H1 (cell line): ENCODE results near the gene MIDN. TPM values are rescaled to one million over a fixed set of nuclear protein-coding genes. Genes with fewer than 3 reads are reported as not detected.

ENCODE experiments used
- CTCF ChIA-PET: fragments of 300-600 bp; sonication (Branson Sonifier 250); formaldehyde crosslinking; loops from one replicate; lab custom pipeline; 2021; ENCODE audit not compliant: partially characterized antibody; lab: Charles Lee
- POLR2A ChIA-PET: fragments of 300-600 bp; sonication (Branson Sonifier 250); formaldehyde crosslinking; loops from one replicate; lab custom pipeline; 2021; ENCODE audit warnings: inconsistent platforms; ENCODE audit not compliant: partially characterized antibody; lab: Charles Lee
- DNase-seq, 2 experiments: peaks; one replicate each; pipeline versions ENCODE4 v3.0.0 to v3.0.0-alpha.2; 2010 to 2022; ENCODE audit warnings: low spot score in 2 of 2, low read depth in 1 of 2, mixed read lengths in 1 of 2
- FAIRE-seq: peaks from 2 replicates; lab custom pipeline; 2011; peaks lifted over from hg19 to GRCh38; lab: Jason Lieb, UNC
- H2AFZ ChIP-seq: 2 replicates; pipeline ENCODE4 v1.8.1; 2012; ENCODE audit warnings: low read length, inconsistent platforms
- H2AK5ac ChIP-seq: 2 replicates; pipeline ENCODE4 v1.6.1; 2013; ENCODE audit warnings: low read depth, low read length
- H2BK120ac ChIP-seq: replicated peaks from 2 replicates; pipeline ENCODE3; 2013; ENCODE audit warnings: low read depth, low read length, inconsistent platforms
- H2BK12ac ChIP-seq: 2 replicates; pipeline ENCODE4 v1.6.1; 2013; ENCODE audit warnings: low read depth, low read length
- H2BK15ac ChIP-seq: 2 replicates; pipeline ENCODE4 v1.6.1; 2013; ENCODE audit warnings: low read length
- H2BK20ac ChIP-seq: 2 replicates; pipeline ENCODE4 v1.6.1; 2013; ENCODE audit warnings: low read length
- H2BK5ac ChIP-seq: 2 replicates; pipeline ENCODE4 v1.6.1; 2013; ENCODE audit warnings: low read depth, low read length
- H3K14ac ChIP-seq: 2 replicates; pipeline ENCODE4 v1.6.1; 2013; ENCODE audit warnings: inconsistent platforms; ENCODE audit not compliant: insufficient read length
- H3K18ac ChIP-seq: 2 replicates; pipeline ENCODE4 v1.6.1; 2013; ENCODE audit warnings: low read length; ENCODE audit errors: extremely low read depth
- H3K23ac ChIP-seq: 2 replicates; pipeline ENCODE4 v1.6.1; 2013; ENCODE audit warnings: inconsistent platforms; ENCODE audit not compliant: insufficient read length
- H3K23me2 ChIP-seq: 2 replicates; pipeline ENCODE4 v1.6.1; 2013; ENCODE audit warnings: low read depth, low read length
- H3K27ac ChIP-seq: 2 replicates; pipeline ENCODE4 v1.6.1; 2011; ENCODE audit warnings: low read depth, low read length, inconsistent platforms
- H3K27me3 ChIP-seq, 4 experiments: replicated peaks in 1 of 4; 1 replicate in 1 of 4; 2 replicates in 3 of 4; pipeline versions ENCODE4 v1.6.1 to v1.8.1; 2011 to 2013; ENCODE audit warnings: low read length in 3 of 4, mild to moderate bottlenecking in 3 of 4, inconsistent platforms in 2 of 4, mixed read lengths in 2 of 4, moderate library complexity in 1 of 4; ENCODE audit not compliant: control insufficient read depth in 3 of 4, insufficient read depth in 3 of 4; ENCODE audit errors: extremely low read depth in 1 of 4
- H3K36me3 ChIP-seq, 4 experiments: 2 replicates each; pipeline versions ENCODE4 v1.6.1 to v1.8.1; 2011 to 2013; ENCODE audit warnings: mild to moderate bottlenecking in 4 of 4, low read length in 3 of 4, moderate library complexity in 2 of 4, control low read depth in 1 of 4, inconsistent platforms in 1 of 4; ENCODE audit not compliant: insufficient read depth in 4 of 4, control insufficient read depth in 2 of 4
- H3K4ac ChIP-seq: replicated peaks from 2 replicates; pipeline ENCODE3; 2013; ENCODE audit warnings: low read length, low read depth, mixed read lengths, inconsistent platforms; ENCODE audit not compliant: insufficient read length
- H3K4me1 ChIP-seq, 4 experiments: replicated peaks in 1 of 4; 1 replicate in 1 of 4; 2 replicates in 3 of 4; pipeline versions ENCODE4 v1.6.1 to v1.8.1; 2011 to 2013; ENCODE audit warnings: low read length in 3 of 4, inconsistent platforms in 2 of 4, mixed read lengths in 1 of 4; ENCODE audit not compliant: insufficient read depth in 4 of 4, control insufficient read depth in 3 of 4
- H3K4me2 ChIP-seq, 2 experiments: 2 replicates each; pipeline versions ENCODE4 v1.6.1 to v1.8.1; 2011 to 2013; ENCODE audit warnings: low read depth in 2 of 2, low read length in 2 of 2, control low read depth in 1 of 2, inconsistent platforms in 1 of 2, mild to moderate bottlenecking in 1 of 2; ENCODE audit not compliant: insufficient read depth in 1 of 2
- H3K4me3 ChIP-seq, 4 experiments: fragments of 200-600, 300-600 bp in 1 of 4; sonication (generic), shearing (Covaris generic), sonication (Bioruptor Twin) in 1 of 4; 2 replicates each; pipeline versions ENCODE4 v1.5.1 to v1.8.1; 2011 to 2016; ENCODE audit warnings: low read length in 4 of 4, low read depth in 3 of 4, control low read depth in 2 of 4, inconsistent platforms in 2 of 4, mild to moderate bottlenecking in 2 of 4, mixed read lengths in 1 of 4, moderate library complexity in 1 of 4; ENCODE audit not compliant: insufficient read depth in 2 of 4; ENCODE audit errors: extremely low read depth in 1 of 4
- H3K56ac ChIP-seq: replicated peaks from 2 replicates; pipeline ENCODE3; 2013; ENCODE audit warnings: low read depth, mild to moderate bottlenecking, mixed read lengths, low read length, inconsistent platforms; ENCODE audit not compliant: insufficient read length
- H3K79me1 ChIP-seq: 2 replicates; pipeline ENCODE4 v1.6.1; 2013; ENCODE audit warnings: low read depth, low read length, control low read depth
- H3K79me2 ChIP-seq, 2 experiments: 2 replicates each; pipeline versions ENCODE4 v1.6.1 to v1.8.1; 2012 to 2013; ENCODE audit warnings: low read length in 2 of 2, mild to moderate bottlenecking in 2 of 2, inconsistent platforms in 1 of 2; ENCODE audit not compliant: insufficient read depth in 2 of 2, control insufficient read depth in 1 of 2
- H3K9ac ChIP-seq, 4 experiments: replicated peaks in 1 of 4; 1 replicate in 1 of 4; 2 replicates in 3 of 4; pipeline versions ENCODE4 v1.6.1 to v1.8.1; 2011 to 2013; ENCODE audit warnings: low read depth in 3 of 4, low read length in 3 of 4, control low read depth in 2 of 4, mild to moderate bottlenecking in 2 of 4, moderate library complexity in 2 of 4, inconsistent platforms in 1 of 4; ENCODE audit errors: extremely low read depth in 1 of 4
- H3K9me3 ChIP-seq, 2 experiments: 2 replicates each; pipeline versions ENCODE4 v1.6.1 to v1.8.1; 2012 to 2013; ENCODE audit warnings: mild to moderate bottlenecking in 2 of 2, moderate library complexity in 2 of 2, control low read depth in 1 of 2, inconsistent platforms in 1 of 2, low read depth in 1 of 2, low read length in 1 of 2, mixed read lengths in 1 of 2; ENCODE audit not compliant: insufficient read depth in 2 of 2
- H4K20me1 ChIP-seq, 2 experiments: replicated peaks in 1 of 2; 2 replicates each; pipeline versions ENCODE3 to v1.8.1; 2011 to 2013; ENCODE audit warnings: inconsistent platforms in 2 of 2, low read length in 2 of 2, mild to moderate bottlenecking in 1 of 2; ENCODE audit not compliant: insufficient read depth in 2 of 2, control insufficient read depth in 1 of 2
- H4K5ac ChIP-seq: 2 replicates; pipeline ENCODE4 v1.6.1; 2013; ENCODE audit warnings: low read length, low read depth, mixed read lengths, inconsistent platforms; ENCODE audit not compliant: insufficient read length
- H4K8ac ChIP-seq: 2 replicates; pipeline ENCODE4 v1.8.0; 2013; ENCODE audit warnings: mild to moderate bottlenecking, moderate library complexity, low read length, inconsistent platforms; ENCODE audit not compliant: insufficient read depth; ENCODE audit errors: extremely low read depth
- H4K91ac ChIP-seq: replicated peaks from 2 replicates; pipeline ENCODE3; 2013; ENCODE audit warnings: low read length, mixed read lengths, inconsistent platforms; ENCODE audit not compliant: insufficient read length
- CREB1 ChIP-seq: IDR thresholded peaks from 2 replicates; pipeline ENCODE4 v1.6.1; 2012; ENCODE audit warnings: inconsistent platforms
- CTBP2 ChIP-seq: IDR thresholded peaks from 2 replicates; pipeline ENCODE4 v1.7.0; 2011; ENCODE audit warnings: borderline replicate concordance, mild to moderate bottlenecking, moderate library complexity, mixed read lengths, low read length; ENCODE audit not compliant: insufficient read depth, insufficient read length
- EGR1 ChIP-seq: IDR thresholded peaks from 2 replicates; pipeline ENCODE4 v1.6.1; 2011; ENCODE audit warnings: low read depth, low read length, borderline replicate concordance
- KDM4A ChIP-seq: IDR thresholded peaks from one replicate; pipeline ENCODE4 v1.7.1; 2012; ENCODE audit warnings: low read depth, mild to moderate bottlenecking, moderate library complexity, low read length, inconsistent platforms; ENCODE audit not compliant: severe bottlenecking
- POLR2A ChIP-seq, 2 experiments: IDR thresholded peaks; 1 replicate in 1 of 2; 2 replicates in 1 of 2; pipeline ENCODE4 v1.6.1; 2011; ENCODE audit warnings: low read depth in 2 of 2, low read length in 2 of 2, mild to moderate bottlenecking in 2 of 2; ENCODE audit errors: control extremely low read depth in 1 of 2
- RXRA ChIP-seq: IDR thresholded peaks from 2 replicates; pipeline ENCODE4 v1.6.1; 2011; ENCODE audit warnings: low read depth, mild to moderate bottlenecking, low read length, moderate library complexity; ENCODE audit not compliant: insufficient read depth
- SP1 ChIP-seq: IDR thresholded peaks from 2 replicates; pipeline ENCODE4 v1.6.1; 2011; ENCODE audit warnings: low read depth, low read length
- TAF1 ChIP-seq: IDR thresholded peaks from 2 replicates; pipeline ENCODE4 v1.6.1; 2011; ENCODE audit warnings: mild to moderate bottlenecking, low read depth, low read length
- WGBS, 2 experiments: shearing (Covaris generic) in 1 of 2; methylation state at CpG; one replicate each; pipeline versions ENCODE4 v1.1.6 to v1.1.7; 2013 to 2015; ENCODE audit warnings: low lambda C conversion rate in 2 of 2, mixed read lengths in 2 of 2, inconsistent platforms in 1 of 2, low coverage in 1 of 2, missing lambda C conversion rate in 1 of 2; ENCODE audit not compliant: insufficient replicate concordance in 2 of 2, insufficient coverage in 1 of 2, insufficient read length in 1 of 2; ENCODE audit errors: extremely low coverage in 1 of 2, missing lambda C conversion rate in 1 of 2; 5-methylcytosine and 5-hydroxymethylcytosine counted together
- polyA plus RNA-seq, 7 experiments: library from polyadenylated mRNA; depleted of rRNA in 3 of 7; stranded (reverse) in 5 of 7; unstranded in 2 of 7; fragments of >200 nt in 5 of 7; fragments of 200-250 nt in 2 of 7; gene quantifications; 1 replicate in 5 of 7; 2 replicates in 1 of 7; 4 replicates in 1 of 7; pipeline versions ENCODE4 v1.2.1 to v1.2.3, GENCODE V29; 2011 to 2013; ENCODE audit warnings: missing spikeins in 2 of 7, mixed read lengths in 2 of 7
- total RNA-seq: library from RNA; stranded (reverse); fragmentation: NEBNext Ultra II Directional; extraction: Animal tissue kit (Norgen Biotek cat#: 25700); gene quantifications from 2 replicates; pipeline ENCODE4 v1.2.1, GENCODE V29; 2021
- TF ChIP-seq, protein P1 (sequence below): IDR thresholded peaks from 2 replicates; pipeline ENCODE4 v1.6.1; 2012; ENCODE audit warnings: low read length, inconsistent platforms

The MIDN gene
- total and polyA plus RNA-seq, 2 of the 8 experiments (the other 6 are each of a cell fraction or from before 2014, with no cell fraction given): 39.8 to 159 TPM

- Histone ChIP-seq H3K9ac (peak overlapping the region in 2 of 4 experiments; percentile 25 to 38; a peak in 3 of 7 replicates), H3K18ac (peak overlapping the region; percentile 93), H3K27ac (no peak overlapping the region), H2BK15ac (peak overlapping the region; percentile 95; the same call in 1 of the 2 replicates), H3K4me1 (peaks cover 4 to 63% (median 48%) of the 10 kb centered on the region in 4 experiments), H3K27me3 (peaks cover 0 to 10% (median 5%) of the 10 kb centered on the region in 4 experiments; a peak in 4 of 7 replicates), H3K23ac (no peak overlapping the region), H3K23me2 (peaks cover 31% of the 10 kb centered on the region; the same call in 1 of the 2 replicates), H2BK12ac (peak overlapping the region; percentile 99; the same call in 1 of the 2 replicates), H3K36me3 (peaks cover 6 to 9% (median 9%) of the 10 kb centered on the region in 4 experiments), H3K4me3 (peak overlapping the region; percentile 38 to 61 (median 48)), H2BK120ac (peak overlapping the region; percentile 95), H3K56ac (peak overlapping the region; percentile 79), H4K5ac (peak overlapping the region; percentile 29), H4K20me1 (peaks cover 2 to 15% of the 10 kb centered on the region in 2 experiments), H3K79me1 (peaks cover 4% of the 10 kb centered on the region; the same call in 1 of the 2 replicates), H3K4me2 (peak overlapping the region; percentile 82 to 83), H3K14ac (no peak overlapping the region), H3K79me2 (peaks cover 5 to 18% of the 10 kb centered on the region in 2 experiments), H3K9me3 (no peaks in the 10 kb centered on the region), H2AK5ac (peak overlapping the region; percentile 87), H3K4ac (peak overlapping the region; percentile 92), H2AFZ (no peak overlapping the region), H2BK20ac (peak overlapping the region; percentile 80; the same call in 1 of the 2 replicates), H4K91ac (peak overlapping the region; percentile 99), H2BK5ac (peak overlapping the region; percentile 93; the same call in 1 of the 2 replicates), H4K8ac (no peak overlapping the region; the same call in 1 of the 2 replicates)
- DNase-seq (peak in 1 of 2 experiments; percentile 97), FAIRE-seq (no peak)
- ChIA-PET CTCF (interaction anchor here (0.6 to 15.9 kb wide), 23 partner anchors 11 to 581 kb away, joined by 3 to 212 read pairs (median 3); partner anchors contain the start of genes ATP5F1D and CNN2), POLR2A (interaction anchor here (0.6 to 19.4 kb wide), 20 partner anchors 10 to 257 kb away, joined by 3 to 456 read pairs (median 4); partner anchors contain the start of genes ATP5F1D, CBARP, FAM174C and MIDN)
- WGBS, 2 experiments: 3% methylated on average over 39 of the region's 84 CpGs; no CpG with 5 or more reads in 1 of the 2 experiments
- TF ChIP-seq POLR2A (IDR thresholded peaks at IDR 0.05; ENCODE audit: control extremely low read depth in 1 of 2, low read depth in 2 of 2, low read length in 2 of 2): 0 out of 3 replicates have a peak, but pooled peaks of 1 of the 2 experiments have one; percentile 1
- TF ChIP-seq KDM4A: peak; percentile 9
- peak; percentile 16; the same call in 1 of the 2 replicates for TF ChIP-seq EGR1
- 0 out of 2 replicates have a peak, but pooled peaks have one; percentile 36 for TF ChIP-seq RXRA
- TF ChIP-seq TAF1: no peak
- peak; percentile 59; the same call in 1 of the 2 replicates for TF ChIP-seq CREB1
- TF ChIP-seq CTBP2: peak; percentile 36
- TF ChIP-seq, protein P1, sequence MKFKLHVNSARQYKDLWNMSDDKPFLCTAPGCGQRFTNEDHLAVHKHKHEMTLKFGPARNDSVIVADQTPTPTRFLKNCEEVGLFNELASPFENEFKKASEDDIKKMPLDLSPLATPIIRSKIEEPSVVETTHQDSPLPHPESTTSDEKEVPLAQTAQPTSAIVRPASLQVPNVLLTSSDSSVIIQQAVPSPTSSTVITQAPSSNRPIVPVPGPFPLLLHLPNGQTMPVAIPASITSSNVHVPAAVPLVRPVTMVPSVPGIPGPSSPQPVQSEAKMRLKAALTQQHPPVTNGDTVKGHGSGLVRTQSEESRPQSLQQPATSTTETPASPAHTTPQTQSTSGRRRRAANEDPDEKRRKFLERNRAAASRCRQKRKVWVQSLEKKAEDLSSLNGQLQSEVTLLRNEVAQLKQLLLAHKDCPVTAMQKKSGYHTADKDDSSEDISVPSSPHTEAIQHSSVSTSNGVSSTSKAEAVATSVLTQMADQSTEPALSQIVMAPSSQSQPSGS: no peak
- TF ChIP-seq SP1: 0 out of 2 replicates have a peak, but pooled peaks have one; percentile 4
These were observed 17.9 kb downstream of the MIDN start for GRCh38 chr19:1266129-1266915.
